Small intestine (tissue), 7 donors: ENCODE data around the gene FANCI. TPM values are rescaled to one million over a fixed set of nuclear protein-coding genes. Genes with fewer than 3 reads are reported as not detected.
"Not testable (repeated sequence)": the region's sequence is repeated elsewhere in the genome, so short reads cannot be mapped to it uniquely, and the experiment has no call there.

Source experiments
- DNase-seq, 2 donors: peaks; one replicate each; pipeline versions ENCODE4 v3.0.0 to v3.0.0-alpha.2; 2013
- FAIRE-seq: peaks from 2 replicates; lab custom pipeline; 2012; peaks lifted over from hg19 to GRCh38; lab: Jason Lieb, UNC
- H3K27ac ChIP-seq, 3 donors: one replicate each; pipeline ENCODE4 v1.5.1; 2013; ENCODE audit warnings: low read length in 2 of 3, mild to moderate bottlenecking in 2 of 3, control low read depth in 1 of 3, inconsistent platforms in 1 of 3, low read depth in 1 of 3, moderate library complexity in 1 of 3
- H3K27me3 ChIP-seq, 3 donors: one replicate each; pipeline ENCODE4 v1.6.1; 2013; ENCODE audit warnings: low read length in 3 of 3, inconsistent platforms in 1 of 3; ENCODE audit not compliant: control insufficient read depth in 3 of 3, insufficient read depth in 3 of 3
- H3K36me3 ChIP-seq, 3 donors: one replicate each; pipeline ENCODE4 v1.6.1; 2013; ENCODE audit warnings: low read length in 3 of 3, inconsistent platforms in 1 of 3, low read depth in 1 of 3, mild to moderate bottlenecking in 1 of 3, moderate library complexity in 1 of 3; ENCODE audit not compliant: control insufficient read depth in 3 of 3, insufficient read depth in 2 of 3
- H3K4me1 ChIP-seq, 3 donors: one replicate each; pipeline ENCODE4 v1.6.1; 2013; ENCODE audit warnings: low read length in 2 of 3, inconsistent platforms in 1 of 3, low read depth in 1 of 3, mild to moderate bottlenecking in 1 of 3, moderate library complexity in 1 of 3; ENCODE audit not compliant: control insufficient read depth in 3 of 3, insufficient read depth in 2 of 3
- H3K4me3 ChIP-seq, 3 donors: one replicate each; pipeline ENCODE4 v1.5.1; 2013; ENCODE audit warnings: low read length in 3 of 3, control low read depth in 1 of 3, inconsistent platforms in 1 of 3, low read depth in 1 of 3, mild to moderate bottlenecking in 1 of 3, moderate library complexity in 1 of 3
- H3K9me3 ChIP-seq, 2 donors: one replicate each; pipeline ENCODE4 v1.6.1; 2013; ENCODE audit warnings: low read depth in 1 of 2, low read length in 1 of 2; ENCODE audit not compliant: control insufficient read depth in 2 of 2, insufficient read depth in 1 of 2
- whole genome bisulfite sequencing, 3 donors: extraction: QIAGEN DNeasy Blood & Tissue Kit; methylation state at CpG; one replicate each; pipeline ENCODE4 v1.1.7; 2013; 5-methylcytosine and 5-hydroxymethylcytosine counted together
- polyA plus RNA-seq, 4 donors: library from polyadenylated mRNA; stranded (reverse) in 3 of 4; unstranded in 1 of 4; fragments of 200-250 nt in 3 of 4; fragments of 120-200 nt in 1 of 4; gene quantifications; one replicate each; pipeline versions ENCODE4 v1.2.1 to v1.2.3, GENCODE V29; 2013
- donor health status: healthy with polysubstance abuse.
- donor health status: control.
- donor health status: control.
- donor health status: Bipolar disorder and iron deficiency.
- donor health status: healthy.

FANCI gene
- polyA plus RNA-seq, 4 donors: 1.6 to 21.6 (median 7.9) TPM

GRCh38 chr15:89250142-89250541 is 6.4 kb downstream of the FANCI start:
- not testable (repeated sequence) for FAIRE-seq, H3K4me3 ChIP-seq, H3K9me3 ChIP-seq, H3K36me3 ChIP-seq, H3K27ac ChIP-seq, H3K4me1 ChIP-seq, H3K27me3 ChIP-seq, DNase-seq
- WGBS, 3 donors: 90 to 98% (median 93%) methylated on average over 5 of the region's 5 CpGs

GRCh38 chr15:89277281-89277680 is 33.5 kb downstream of the FANCI start:
- FAIRE-seq: not testable (repeated sequence)

GRCh38 chr15:89278307-89278706 is 34.5 kb downstream of the FANCI start:
- no peak overlapping the region for H3K4me3 ChIP-seq
- H3K4me1 ChIP-seq: no peaks in the 10 kb centered on the region
- no peaks in the 10 kb centered on the region for H3K27me3 ChIP-seq
- FAIRE-seq (no peak), DNase-seq (no peak)
- no peak overlapping the region for H3K27ac ChIP-seq
- 74 to 82% (median 79%) methylated on average over 1 of the region's 1 CpG for WGBS, 3 donors
- peaks cover 0 to 4% (median 0%) of the 10 kb centered on the region in 3 donors for H3K36me3 ChIP-seq
- no peaks in the 10 kb centered on the region for H3K9me3 ChIP-seq

More at GRCh38 chr15:89277281-89277680, 33.5 kb downstream of the FANCI start:
- not testable (repeated sequence) for H3K9me3 ChIP-seq, H3K36me3 ChIP-seq, H3K4me3 ChIP-seq, H3K27me3 ChIP-seq, H3K4me1 ChIP-seq, H3K27ac ChIP-seq, DNase-seq
- 95 to 99% (median 97%) methylated on average over 4 of the region's 4 CpGs for WGBS, 3 donors

GRCh38 chr15:89282631-89283030 is 38.9 kb downstream of the FANCI start:
- peaks cover 0 to 7% (median 0%) of the 10 kb centered on the region in 3 donors for H3K36me3 ChIP-seq
- WGBS, 3 donors: 96 to 99% (median 99%) methylated on average over 4 of the region's 4 CpGs
- no peak overlapping the region for H3K4me3 ChIP-seq
- no peaks in the 10 kb centered on the region for H3K27me3 ChIP-seq
- FAIRE-seq: no peak
- H3K9me3 ChIP-seq: peaks cover 0 to 5% of the 10 kb centered on the region in 2 donors
- no peak for DNase-seq
- no peaks in the 10 kb centered on the region for H3K4me1 ChIP-seq
- H3K27ac ChIP-seq: no peak overlapping the region

GRCh38 chr15:89283201-89283600 is 39.4 kb downstream of the FANCI start:
- Histone ChIP-seq H3K27ac (no peak overlapping the region), H3K27me3 (no peaks in the 10 kb centered on the region), H3K4me1 (no peaks in the 10 kb centered on the region), H3K36me3 (peaks cover 0 to 7% (median 0%) of the 10 kb centered on the region in 3 donors), H3K9me3 (peaks cover 0 to 5% of the 10 kb centered on the region in 2 donors), H3K4me3 (no peak overlapping the region)
- 87 to 95% (median 91%) methylated on average over 4 of the region's 4 CpGs for WGBS, 3 donors
- DNase-seq (no peak), FAIRE-seq (no peak)

DNA sequence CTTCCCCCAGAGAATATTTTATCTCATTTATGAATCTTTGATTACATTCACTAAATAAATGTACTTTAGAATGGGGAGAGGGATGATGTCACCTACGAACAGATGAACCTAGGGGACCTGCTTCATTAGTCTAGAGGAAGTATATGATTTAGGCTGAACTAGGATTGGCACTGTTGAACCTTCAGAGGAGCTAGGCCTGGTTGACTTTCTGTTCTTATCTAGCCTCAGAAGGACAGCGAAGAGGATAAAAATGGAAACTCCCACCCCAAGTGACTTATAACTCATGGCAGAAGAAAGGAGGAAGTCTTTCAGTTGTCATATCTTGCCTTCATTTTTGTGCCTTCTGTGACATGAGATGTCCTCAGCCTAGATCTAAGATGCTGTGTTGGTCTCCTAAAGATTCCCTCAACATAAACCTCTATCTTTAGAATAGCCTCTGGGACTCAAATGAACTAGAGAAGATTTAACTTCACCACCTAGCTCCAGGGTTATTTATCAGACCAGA is 48.2 kb downstream of the FANCI start:
- FAIRE-seq: no peak
- peaks cover 0 to 8% (median 2%) of the 10 kb centered on the region in 3 donors for H3K36me3 ChIP-seq
- H3K4me3 ChIP-seq: no peak overlapping the region
- H3K27me3 ChIP-seq: no peaks in the 10 kb centered on the region
- DNase-seq: no peak
- no peak overlapping the region for H3K27ac ChIP-seq
- H3K9me3 ChIP-seq: no peaks in the 10 kb centered on the region
- WGBS, 3 donors: 85 to 90% (median 88%) methylated on average over 2 of the region's 2 CpGs
- H3K4me1 ChIP-seq: no peaks in the 10 kb centered on the region

DNA sequence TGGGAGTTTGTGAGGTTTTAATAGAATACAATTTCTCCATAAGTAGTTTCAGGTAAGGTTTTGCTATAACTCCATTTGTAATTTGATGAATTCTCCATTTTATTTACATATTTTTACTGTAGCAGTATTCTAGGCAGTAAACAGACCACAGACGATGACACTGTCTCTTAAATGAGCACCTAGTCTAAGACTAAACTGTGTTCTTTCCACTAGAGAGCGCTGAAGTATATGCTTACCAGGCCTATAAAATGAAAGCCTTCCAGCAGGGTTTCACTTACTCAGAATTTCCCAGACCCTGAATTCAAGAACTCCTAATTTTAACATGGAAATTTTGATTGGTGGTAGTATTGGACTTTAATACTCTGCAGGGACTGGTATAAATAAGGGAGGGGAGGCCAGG is 49.2 kb downstream of the FANCI start:
- FAIRE-seq: no peak
- 97% methylated on average over 2 of the region's 2 CpGs for WGBS, 3 donors
- Histone ChIP-seq H3K9me3 (no peaks in the 10 kb centered on the region), H3K4me3 (no peak overlapping the region), H3K4me1 (no peaks in the 10 kb centered on the region), H3K27ac (no peak overlapping the region), H3K27me3 (no peaks in the 10 kb centered on the region), H3K36me3 (peaks cover 0 to 8% (median 2%) of the 10 kb centered on the region in 3 donors)
- DNase-seq: no peak

DNA sequence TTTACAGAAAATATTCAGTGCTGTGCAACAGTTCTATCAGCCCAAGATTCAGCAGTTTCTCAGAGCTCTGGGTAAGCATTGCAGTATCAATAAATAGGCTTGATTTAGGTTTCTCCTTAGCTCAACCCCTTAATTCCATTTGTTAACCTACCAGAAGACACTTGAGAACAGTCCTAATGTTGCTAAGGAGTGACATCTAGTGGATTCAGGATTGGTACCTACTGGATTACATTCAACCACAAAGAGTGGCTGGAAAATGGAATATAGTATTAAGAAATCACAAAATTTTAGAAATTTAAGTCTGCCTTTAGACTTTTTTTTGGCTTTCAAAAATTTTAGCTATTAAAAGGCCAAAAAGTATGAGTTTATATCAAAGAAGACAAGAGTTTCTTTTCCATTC is 56.1 kb downstream of the FANCI start:
- no peak for FAIRE-seq
- H3K4me3 ChIP-seq: no peak overlapping the region
- no peak overlapping the region for H3K27ac ChIP-seq
- peaks cover 0 to 3% (median 0%) of the 10 kb centered on the region in 3 donors for H3K36me3 ChIP-seq
- H3K27me3 ChIP-seq: no peaks in the 10 kb centered on the region
- DNase-seq: peak in 1 of 2 donors; percentile 12
- no peaks in the 10 kb centered on the region for H3K4me1 ChIP-seq
- no peaks in the 10 kb centered on the region for H3K9me3 ChIP-seq
